Measurements from ENCODE around the gene OR6C6.

DNA sequence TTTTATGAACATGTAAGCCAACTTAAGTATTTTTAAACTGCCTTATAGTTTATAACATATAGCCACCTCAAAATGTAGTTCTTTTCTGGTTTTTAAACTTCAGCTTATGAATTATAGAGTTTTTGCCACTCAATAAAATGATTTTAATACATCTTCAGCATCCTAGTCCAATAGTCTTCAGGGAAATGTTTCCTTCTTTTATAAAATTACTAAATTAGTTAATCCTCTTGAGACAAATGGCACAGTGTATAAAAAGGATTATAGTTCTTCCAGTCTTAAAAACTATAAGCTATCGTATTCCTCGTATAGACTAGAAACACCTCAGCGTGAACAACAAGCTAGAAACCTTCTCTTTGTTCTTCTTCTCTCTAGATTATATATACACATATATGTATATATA lies 52.1 kb downstream of the OR6C6 start, which contains the start of gene OR6C74:
- TF ChIP-seq, protein P1, sequence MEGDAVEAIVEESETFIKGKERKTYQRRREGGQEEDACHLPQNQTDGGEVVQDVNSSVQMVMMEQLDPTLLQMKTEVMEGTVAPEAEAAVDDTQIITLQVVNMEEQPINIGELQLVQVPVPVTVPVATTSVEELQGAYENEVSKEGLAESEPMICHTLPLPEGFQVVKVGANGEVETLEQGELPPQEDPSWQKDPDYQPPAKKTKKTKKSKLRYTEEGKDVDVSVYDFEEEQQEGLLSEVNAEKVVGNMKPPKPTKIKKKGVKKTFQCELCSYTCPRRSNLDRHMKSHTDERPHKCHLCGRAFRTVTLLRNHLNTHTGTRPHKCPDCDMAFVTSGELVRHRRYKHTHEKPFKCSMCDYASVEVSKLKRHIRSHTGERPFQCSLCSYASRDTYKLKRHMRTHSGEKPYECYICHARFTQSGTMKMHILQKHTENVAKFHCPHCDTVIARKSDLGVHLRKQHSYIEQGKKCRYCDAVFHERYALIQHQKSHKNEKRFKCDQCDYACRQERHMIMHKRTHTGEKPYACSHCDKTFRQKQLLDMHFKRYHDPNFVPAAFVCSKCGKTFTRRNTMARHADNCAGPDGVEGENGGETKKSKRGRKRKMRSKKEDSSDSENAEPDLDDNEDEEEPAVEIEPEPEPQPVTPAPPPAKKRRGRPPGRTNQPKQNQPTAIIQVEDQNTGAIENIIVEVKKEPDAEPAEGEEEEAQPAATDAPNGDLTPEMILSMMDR (IDR thresholded peaks at IDR 0.05) = no peak
- no peak for TF ChIP-seq POLR2A (IDR thresholded peaks at IDR 0.05)
